Vagina (tissue), 2 donors: ENCODE measurements around the gene AIG1.

Experiments
- CTCF ChIP-seq, 3 experiments: fragments of 450-650 bp in 2 of 3; fragments of 200-600 bp in 1 of 3; sonication (generic) in 1 of 3; IDR thresholded peaks; one replicate each; pipeline ENCODE4 v1.5.1; 2017 to 2019; ENCODE audit warnings: antibody characterized with exemption in 3 of 3, mild to moderate bottlenecking in 2 of 3, moderate library complexity in 2 of 3
- POLR2A ChIP-seq, 2 donors: fragments of 450-650 bp; IDR thresholded peaks; one replicate each; pipeline ENCODE4 v1.6.1; 2017; ENCODE audit warnings: antibody characterized with exemption in 2 of 2, mild to moderate bottlenecking in 2 of 2, moderate library complexity in 2 of 2
- POLR2AphosphoS5 ChIP-seq, 2 donors: sonication (generic); formaldehyde crosslinking; IDR thresholded peaks; one replicate each; pipeline ENCODE4 v1.9.0; 2017; ENCODE audit warnings: antibody characterized with exemption in 2 of 2, mild to moderate bottlenecking in 2 of 2, low read depth in 1 of 2; ENCODE audit not compliant: insufficient read depth in 1 of 2

- no peak for TF ChIP-seq CTCF (IDR thresholded peaks at IDR 0.05)
- no peak for TF ChIP-seq POLR2A (IDR thresholded peaks at IDR 0.05)
- TF ChIP-seq POLR2AphosphoS5 (IDR thresholded peaks at IDR 0.05; ENCODE audit: insufficient read depth in 1 of 2, low read depth in 1 of 2): no peak
Measured at GRCh38 chr6:143229400-143229799, 168.7 kb downstream of the AIG1 start.
